Fibroblast of the conjunctiva (primary cell): ENCODE results near the gene RAB36.

Experiments
- DNase-seq: peaks from one replicate; pipeline ENCODE4 v3.0.0-alpha.2; 2010; ENCODE audit warnings: low read depth

The RAB36 gene

GRCh38 chr22:23137905-23138561 lies 7.2 kb upstream of the RAB36 start:
- DNase-seq, result no peak

DNA sequence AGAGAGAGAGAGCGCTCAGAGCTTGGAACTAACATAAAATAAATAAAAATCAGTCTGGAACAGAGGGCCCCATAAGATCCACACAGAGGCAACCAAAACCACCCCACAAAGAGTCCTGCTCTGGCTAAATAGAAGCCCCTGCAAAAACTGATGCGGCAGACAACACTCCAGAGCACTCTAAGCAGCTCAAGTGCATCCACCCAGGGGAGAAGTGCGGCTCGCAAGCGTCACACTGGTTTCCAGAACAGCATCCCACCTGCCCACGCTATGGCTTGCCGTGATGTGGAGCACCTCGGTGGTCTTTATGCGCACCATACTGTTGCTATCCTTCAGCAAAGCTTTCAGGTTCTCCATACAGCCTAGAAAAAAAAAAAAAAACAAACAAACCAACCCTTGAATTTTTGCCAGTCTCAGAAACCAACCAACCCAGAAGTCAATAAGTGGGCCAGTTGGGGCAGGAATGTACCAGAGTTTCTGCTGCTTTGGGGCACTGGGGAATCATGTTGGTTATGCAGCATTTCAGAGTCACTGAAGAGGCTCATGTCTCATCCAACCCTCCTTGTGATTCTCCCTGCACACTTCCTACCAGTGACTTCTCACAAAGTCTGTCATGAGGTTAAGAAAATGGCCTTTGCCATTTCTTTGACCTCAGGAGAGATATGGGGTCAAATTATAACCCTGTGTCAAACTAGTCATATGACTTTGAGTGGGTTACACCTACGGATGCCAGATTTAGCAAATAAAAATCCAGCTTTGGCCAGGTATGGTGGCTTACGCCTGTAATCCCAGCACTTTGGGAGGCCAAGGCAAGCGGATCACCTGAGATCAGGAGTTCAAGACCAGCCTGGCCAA lies 6.5 kb upstream of the RAB36 start:
- DNase-seq, result no peak

- no peak for DNase-seq
Observed at GRCh38 chr22:23140385-23140784, 4.9 kb upstream of the RAB36 start.

DNA sequence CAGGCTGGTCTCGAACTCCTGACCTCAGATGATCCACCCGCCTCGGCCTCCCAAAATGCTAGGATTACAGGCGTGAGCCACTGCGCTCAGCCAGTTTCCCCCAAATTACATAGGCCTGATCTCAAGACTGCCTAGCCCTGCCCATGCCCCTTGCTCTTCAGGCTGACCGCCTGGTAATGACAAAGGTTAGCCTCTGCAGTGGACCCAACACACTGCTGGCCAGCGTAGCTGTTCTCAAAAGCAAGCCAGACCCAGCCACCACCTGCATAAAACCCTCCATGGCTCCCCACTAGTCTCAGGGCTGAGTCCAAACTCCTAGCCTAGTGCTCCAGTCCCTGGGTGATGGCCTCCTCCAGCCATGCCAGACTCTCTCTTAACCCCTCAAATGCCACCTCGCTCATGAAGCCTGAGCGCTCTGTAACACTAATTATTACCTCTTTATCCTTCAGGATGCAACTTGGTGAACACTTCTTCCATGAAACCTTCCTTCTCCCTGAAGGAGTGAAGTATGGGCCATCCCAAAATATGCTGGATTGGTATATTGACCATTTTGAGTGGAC lies 2.7 kb upstream of the RAB36 start:
- no peak for DNase-seq

DNA sequence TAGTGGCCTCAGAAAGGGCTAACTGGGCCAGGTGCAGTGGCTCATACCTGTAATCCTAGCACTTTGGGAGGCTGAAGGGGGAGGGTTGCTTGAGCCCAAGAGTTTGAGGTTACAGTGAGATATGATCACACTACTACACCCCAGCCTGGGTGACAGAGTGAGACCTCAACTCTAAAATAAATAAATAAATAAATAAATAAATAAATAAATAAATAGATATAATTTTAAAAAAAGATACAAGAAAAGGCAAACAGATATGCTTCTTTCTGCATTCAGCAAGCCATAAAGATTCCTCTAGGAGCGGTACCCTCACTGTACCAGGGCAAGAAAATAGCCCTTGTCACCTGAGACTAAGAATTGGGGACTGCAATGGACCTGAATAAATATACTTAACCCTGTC lies 2.2 kb upstream of the RAB36 start:
- no peak for DNase-seq

DNA sequence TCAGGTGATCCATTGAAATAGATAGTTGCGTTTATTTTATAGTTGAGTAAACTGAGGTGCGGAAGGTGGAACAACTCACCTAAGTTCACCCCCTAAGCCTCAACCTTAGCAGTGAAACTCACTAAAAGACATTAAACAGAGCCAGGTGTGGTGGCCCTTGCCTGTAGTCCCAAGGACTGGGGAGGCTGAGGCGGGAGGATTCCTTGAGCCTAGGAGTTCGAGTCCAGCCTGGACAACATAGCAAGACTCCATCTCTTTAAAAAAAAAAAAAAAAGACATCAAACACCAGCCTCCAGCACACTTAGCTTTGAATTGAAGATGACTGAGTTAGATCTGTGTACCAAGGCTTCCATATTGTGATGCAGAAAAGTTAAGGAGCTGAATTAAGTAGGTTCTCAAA lies 845 bp upstream of the RAB36 start:
- no peak for DNase-seq

DNA sequence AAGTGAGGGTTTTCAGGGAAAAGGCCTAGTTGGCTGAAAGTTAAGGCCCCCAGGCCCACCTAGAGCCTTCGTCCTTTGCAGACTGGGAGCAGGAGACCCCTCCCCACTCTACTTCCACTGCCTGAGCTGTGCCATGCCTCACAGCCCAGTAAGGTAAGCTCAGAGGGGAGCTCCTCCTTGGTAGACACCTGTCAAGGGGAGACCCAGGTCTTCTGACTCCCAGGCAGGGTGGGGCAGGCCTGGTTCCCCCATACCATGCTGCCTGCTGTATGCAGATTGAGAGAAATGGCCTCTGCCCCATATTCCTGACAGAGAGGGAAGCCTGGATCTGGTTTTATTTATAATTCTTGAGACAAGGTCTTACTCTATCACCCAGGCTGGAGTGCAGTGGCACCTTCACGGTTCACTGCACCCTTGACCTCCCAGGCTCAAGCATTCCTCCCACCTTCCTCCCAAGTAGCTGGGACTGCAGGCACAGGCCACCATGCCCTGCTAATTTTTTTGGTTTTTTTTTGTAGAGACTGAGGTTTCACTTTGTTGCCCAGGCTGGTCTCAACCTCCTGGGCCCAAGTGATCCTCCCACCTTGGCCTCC lies 697 bp downstream of the RAB36 start:
- no peak for DNase-seq

DNA sequence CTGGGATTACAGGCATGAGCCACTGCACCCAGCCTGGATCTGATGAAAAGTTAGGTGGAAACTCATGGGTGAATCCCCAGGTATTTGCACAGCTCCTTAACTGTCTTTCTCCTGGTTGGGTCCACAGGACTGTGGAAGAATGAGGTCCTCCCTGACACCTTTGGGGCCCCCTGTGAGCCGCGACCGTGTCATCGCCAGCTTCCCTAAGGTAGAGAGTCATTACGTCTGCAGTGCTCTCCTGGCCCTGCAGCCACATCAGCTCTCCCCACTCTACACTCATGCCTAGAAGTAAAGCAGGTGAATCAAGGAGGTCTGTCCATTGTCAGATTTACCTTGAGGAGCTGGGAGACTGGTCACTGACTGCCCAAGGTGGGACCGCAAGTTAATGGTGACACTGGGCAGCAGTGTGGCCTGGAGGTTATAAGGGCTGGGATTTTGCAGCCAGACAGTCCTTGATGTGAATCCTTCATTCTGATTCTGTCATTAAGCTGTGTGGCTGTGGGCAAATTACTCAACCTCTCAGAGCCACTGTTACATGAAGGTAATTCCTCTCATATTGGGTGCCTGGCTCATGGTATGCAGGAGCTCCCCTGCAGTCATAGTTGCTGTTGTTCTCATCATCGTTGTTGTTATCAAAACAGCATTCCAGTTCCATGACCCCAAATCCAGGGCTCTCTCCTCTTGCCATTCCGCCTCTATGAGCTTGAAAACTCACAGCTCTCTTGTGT lies 1.4 kb downstream of the RAB36 start:
- no peak for DNase-seq

- DNase-seq, result peak; percentile 57
Observed at GRCh38 chr22:23147617-23148387, 2.5 kb downstream of the RAB36 start.

GRCh38 chr22:23149743-23150238 lies 4.5 kb downstream of the RAB36 start:
- no peak for DNase-seq

DNA sequence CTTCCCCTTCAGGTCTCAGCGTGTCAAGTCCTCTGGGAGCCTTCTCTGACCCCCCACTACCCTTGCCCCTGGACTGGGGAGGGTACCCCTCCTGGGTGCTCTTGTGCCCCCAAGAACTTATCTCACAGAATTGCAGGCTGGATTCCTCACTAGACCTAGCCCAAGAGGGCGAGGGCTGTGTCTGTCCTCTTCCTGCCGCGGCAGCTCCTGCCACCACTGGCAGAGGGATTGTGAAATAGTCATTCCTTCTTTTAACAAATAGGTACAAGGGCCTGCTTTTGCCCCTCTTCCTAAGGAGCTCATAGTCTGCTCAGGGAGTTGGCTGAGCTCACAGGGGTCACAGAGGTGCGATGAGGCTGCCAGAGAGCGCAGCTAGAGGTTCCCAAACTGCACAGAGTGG lies 5.5 kb downstream of the RAB36 start:
- DNase-seq, result no peak

- DNase-seq, result no peak
Observed at GRCh38 chr22:23151827-23152226, 6.5 kb downstream of the RAB36 start.

DNA sequence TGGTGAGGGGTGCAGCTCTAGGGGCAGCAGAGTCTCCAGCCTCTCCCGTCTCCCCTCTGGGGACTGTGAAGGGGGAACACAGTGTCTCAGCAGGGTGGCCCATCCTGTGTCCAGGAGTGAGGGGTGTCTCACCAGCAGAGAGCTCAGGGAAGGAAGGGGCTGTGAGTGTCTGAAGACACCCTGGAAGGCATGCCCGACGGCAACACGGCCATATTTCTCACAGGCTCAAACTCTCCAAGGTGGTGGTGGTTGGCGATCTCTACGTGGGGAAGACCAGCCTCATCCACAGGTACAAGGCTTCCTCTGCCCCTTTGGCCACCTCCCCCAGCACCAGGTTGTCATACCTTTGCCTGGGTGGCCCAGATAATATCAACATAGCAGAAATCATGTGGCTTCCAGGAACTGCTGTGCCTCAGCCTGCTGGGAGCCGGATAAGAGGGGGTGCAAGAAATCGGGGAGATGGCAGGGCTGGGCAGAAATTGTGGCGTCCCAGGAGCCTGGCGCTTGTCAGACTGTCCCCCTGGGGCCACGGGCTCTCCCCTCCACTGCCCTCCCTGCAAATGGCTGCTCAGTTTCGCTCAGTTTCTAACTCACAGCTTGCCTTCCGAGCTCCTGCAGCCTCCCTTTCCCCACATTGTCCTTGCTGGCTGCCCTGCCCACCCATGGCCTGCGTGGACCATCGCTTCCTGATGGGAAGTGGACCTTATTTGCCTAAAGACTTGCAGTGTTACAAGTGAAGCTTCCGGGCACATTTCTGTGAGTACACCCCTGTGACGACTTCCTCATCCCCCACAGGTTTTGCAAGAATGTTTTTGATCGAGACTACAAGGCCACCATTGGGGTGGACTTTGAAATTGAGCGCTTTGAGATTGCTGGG lies 7.2 kb downstream of the RAB36 start:
- DNase-seq, result no peak

- no peak for DNase-seq
Observed at GRCh38 chr22:23153994-23154393, 8.7 kb downstream of the RAB36 start.

- DNase-seq, result no peak
Observed at GRCh38 chr22:23154461-23154860, 9.2 kb downstream of the RAB36 start.

- no peak for DNase-seq
Observed at GRCh38 chr22:23155143-23155542, 9.9 kb downstream of the RAB36 start.

- DNase-seq, result no peak
Observed at GRCh38 chr22:23155831-23156230, 10.6 kb downstream of the RAB36 start.

DNA sequence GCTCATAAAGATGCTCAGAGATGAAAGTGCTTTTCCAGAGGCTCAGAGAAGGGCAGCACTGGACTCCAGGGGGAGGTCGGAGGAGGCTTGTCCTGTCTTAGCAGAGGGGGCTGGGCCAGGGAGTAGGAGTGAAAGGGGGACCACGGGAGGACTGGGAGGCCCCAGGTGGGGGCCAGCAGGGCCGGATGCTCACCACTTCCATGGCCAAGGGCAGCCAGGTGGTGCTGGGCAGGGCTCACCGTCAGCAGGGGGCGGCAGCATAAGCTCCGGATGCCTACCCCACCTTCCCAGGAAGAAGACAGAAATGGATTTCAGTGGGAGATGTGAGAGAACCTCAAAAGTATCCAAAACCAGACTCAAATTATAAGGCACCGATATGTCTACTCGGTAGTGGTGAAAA lies 11.0 kb downstream of the RAB36 start:
- DNase-seq, result no peak

GRCh38 chr22:23157560-23158515 lies 12.6 kb downstream of the RAB36 start:
- no peak for DNase-seq
